ENCODE measurements around the gene CALCA. TPM values are rescaled to one million over a fixed set of nuclear protein-coding genes. Genes with fewer than 3 reads are reported as not detected.

Gene CALCA
- total and polyA plus RNA-seq, 7 experiments from 2014 or later: not detected

GRCh38 chr11:14981507-14981906 lies 9.4 kb upstream of the CALCA start:
- intact Hi-C loops (cut with micrococcal nuclease): no loop called here
- Mint-ChIP-seq H3K4me1 (no peaks in the 10 kb centered on the region), H3K27me3 (peaks cover 16 to 49% (median 23%) of the 10 kb centered on the region in 5 donors), H3K27ac (no peak overlapping the region), H3K9me3 (peaks cover 0 to 4% (median 0%) of the 10 kb centered on the region in 11 donors), H3K36me3 (no peaks in the 10 kb centered on the region), H3K4me3 (no peak overlapping the region)
- CTCF ChIA-PET: interaction anchor here (0.6 kb wide), 1 partner anchor 13 kb away, joined by 6 read pairs; no protein-coding TSS in a partner anchor
- ATAC-seq: no peak
- Histone ChIP-seq H3K27ac (ENCODE audit: low read depth, low read length) (no peak overlapping the region), H3K9me3 (ENCODE audit: control insufficient read depth in 2 of 3, low read length in 3 of 3) (no peaks in the 10 kb centered on the region), H3K36me3 (ENCODE audit: control insufficient read depth in 2 of 3, insufficient read depth in 3 of 3, low read length in 3 of 3) (no peaks in the 10 kb centered on the region), H3K4me3 (ENCODE audit: low read length) (no peak overlapping the region), H3K27me3 (ENCODE audit: control insufficient read depth in 2 of 2, insufficient read depth in 2 of 2, low read length in 2 of 2) (peaks cover 0 to 4% of the 10 kb centered on the region in 2 donors), H3K4me1 (ENCODE audit: control insufficient read depth in 2 of 2, insufficient read depth in 2 of 2, low read length in 2 of 2) (no peaks in the 10 kb centered on the region)
- POLR2A ChIA-PET: no interaction called here
- no peak for DNase-seq

GRCh38 chr11:14980854-14981253 lies 8.7 kb upstream of the CALCA start:
- Histone ChIP-seq H3K4me3 (ENCODE audit: low read length) (no peak overlapping the region), H3K36me3 (ENCODE audit: control insufficient read depth in 2 of 3, insufficient read depth in 3 of 3, low read length in 3 of 3) (no peaks in the 10 kb centered on the region), H3K4me1 (ENCODE audit: control insufficient read depth in 2 of 2, insufficient read depth in 2 of 2, low read length in 2 of 2) (no peaks in the 10 kb centered on the region), H3K9me3 (ENCODE audit: control insufficient read depth in 2 of 3, low read length in 3 of 3) (no peaks in the 10 kb centered on the region), H3K27me3 (ENCODE audit: control insufficient read depth in 2 of 2, insufficient read depth in 2 of 2, low read length in 2 of 2) (peaks cover 1 to 4% of the 10 kb centered on the region in 2 donors), H3K27ac (ENCODE audit: low read depth, low read length) (no peak overlapping the region)
- ATAC-seq: no peak
- Mint-ChIP-seq H3K27ac (no peak overlapping the region), H3K36me3 (no peaks in the 10 kb centered on the region), H3K9me3 (peaks cover 0 to 4% (median 0%) of the 10 kb centered on the region in 11 donors), H3K27me3 (peaks cover 22 to 53% (median 30%) of the 10 kb centered on the region in 5 donors), H3K4me1 (peaks cover 0 to 2% (median 0%) of the 10 kb centered on the region in 7 donors), H3K4me3 (no peak overlapping the region)
- POLR2A ChIA-PET: no interaction called here
- intact Hi-C loops (cut with micrococcal nuclease): no loop called here
- no peak for DNase-seq
- CTCF ChIA-PET: interaction anchor here (1.3 kb wide), 1 partner anchor 14 kb away, joined by 3 read pairs; no protein-coding TSS in a partner anchor

GRCh38 chr11:14977101-14977880 lies 5.1 kb upstream of the CALCA start:
- no peak overlapping the region for H3K4me3 Mint-ChIP-seq
- Histone ChIP-seq H3K4me3 (ENCODE audit: low read length) (no peak overlapping the region), H3K9me3 (ENCODE audit: control insufficient read depth in 2 of 3, low read length in 3 of 3) (no peaks in the 10 kb centered on the region), H3K4me1 (ENCODE audit: control insufficient read depth in 2 of 2, insufficient read depth in 2 of 2, low read length in 2 of 2) (peaks cover 11 to 16% of the 10 kb centered on the region in 2 donors), H3K27ac (ENCODE audit: low read depth, low read length) (no peak overlapping the region), H3K27me3 (ENCODE audit: control insufficient read depth in 2 of 2, insufficient read depth in 2 of 2, low read length in 2 of 2) (peaks cover 14 to 18% of the 10 kb centered on the region in 2 donors), H3K36me3 (ENCODE audit: control insufficient read depth in 2 of 3, insufficient read depth in 3 of 3, low read length in 3 of 3) (no peaks in the 10 kb centered on the region)
- H3K27ac Mint-ChIP-seq: no peak overlapping the region
- no peaks in the 10 kb centered on the region for H3K36me3 Mint-ChIP-seq
- DNase-seq (no peak), ATAC-seq (no peak)
- POLR2A ChIA-PET: no interaction called here
- peaks cover 0 to 2% (median 0%) of the 10 kb centered on the region in 11 donors for H3K9me3 Mint-ChIP-seq
- CTCF ChIA-PET: no interaction called here
- H3K4me1 Mint-ChIP-seq: peaks cover 16 to 32% (median 28%) of the 10 kb centered on the region in 7 donors
- peaks cover 53 to 80% (median 64%) of the 10 kb centered on the region in 5 donors for H3K27me3 Mint-ChIP-seq
- intact Hi-C loops (cut with micrococcal nuclease): no loop called here

- Mint-ChIP-seq H3K4me1 (peaks cover 20 to 38% (median 32%) of the 10 kb centered on the region in 7 donors), H3K4me3 (peak overlapping the region in 9 of 10 donors; percentile 48 to 92 (median 83)), H3K27ac (no peak overlapping the region), H3K27me3 (peaks cover 61 to 89% (median 74%) of the 10 kb centered on the region in 5 donors), H3K9me3 (no peaks in the 10 kb centered on the region), H3K36me3 (no peaks in the 10 kb centered on the region)
- H3K27me3 ChIP-seq (ENCODE audit: control insufficient read depth in 2 of 2, insufficient read depth in 2 of 2, low read length in 2 of 2): peaks cover 10 to 25% of the 10 kb centered on the region in 2 donors
- DNase-seq (no peak), ATAC-seq (no peak)
- peaks cover 11 to 16% of the 10 kb centered on the region in 2 donors for H3K4me1 ChIP-seq (ENCODE audit: control insufficient read depth in 2 of 2, insufficient read depth in 2 of 2, low read length in 2 of 2)
- H3K4me3 ChIP-seq (ENCODE audit: low read length): peak overlapping the region; percentile 47
- ChIA-PET POLR2A (no interaction called here), CTCF (interaction anchor here (1.2 to 2.0 kb wide), 3 partner anchors 69 to 102 kb away, joined by 3 to 6 read pairs (median 4); no protein-coding TSS in a partner anchor)
- H3K27ac ChIP-seq (ENCODE audit: low read depth, low read length): no peak overlapping the region
- no peaks in the 10 kb centered on the region for H3K36me3 ChIP-seq (ENCODE audit: control insufficient read depth in 2 of 3, insufficient read depth in 3 of 3, low read length in 3 of 3)
- no peaks in the 10 kb centered on the region for H3K9me3 ChIP-seq (ENCODE audit: control insufficient read depth in 2 of 3, low read length in 3 of 3)
- intact Hi-C loops (cut with micrococcal nuclease): loop anchor here (2.0 kb wide), 2 partner anchors 32 to 66 kb away; no protein-coding TSS in a partner anchor
Measured at GRCh38 chr11:14975252-14975587, 3.1 kb upstream of the CALCA start.

GRCh38 chr11:14974515-14975251 lies 2.5 kb upstream of the CALCA start:
- Mint-ChIP-seq H3K9me3 (no peaks in the 10 kb centered on the region), H3K4me1 (peaks cover 20 to 38% (median 32%) of the 10 kb centered on the region in 7 donors), H3K27me3 (peaks cover 66 to 89% (median 76%) of the 10 kb centered on the region in 5 donors), H3K27ac (no peak overlapping the region), H3K36me3 (no peaks in the 10 kb centered on the region), H3K4me3 (peak overlapping the region; percentile 76 to 92 (median 83))
- CTCF ChIA-PET: interaction anchor here (0.6 to 2.0 kb wide), 5 partner anchors 56 to 102 kb away, joined by 3 to 12 read pairs (median 5); no protein-coding TSS in a partner anchor
- POLR2A ChIA-PET: no interaction called here
- intact Hi-C loops (cut with micrococcal nuclease): loop anchor here (1.0 to 5.0 kb wide), 5 partner anchors 32 to 233 kb away; no protein-coding TSS in a partner anchor
- Histone ChIP-seq H3K27ac (ENCODE audit: low read depth, low read length) (no peak overlapping the region), H3K36me3 (ENCODE audit: control insufficient read depth in 2 of 3, insufficient read depth in 3 of 3, low read length in 3 of 3) (no peaks in the 10 kb centered on the region), H3K4me3 (ENCODE audit: low read length) (peak overlapping the region; percentile 47), H3K9me3 (ENCODE audit: control insufficient read depth in 2 of 3, low read length in 3 of 3) (no peaks in the 10 kb centered on the region), H3K4me1 (ENCODE audit: control insufficient read depth in 2 of 2, insufficient read depth in 2 of 2, low read length in 2 of 2) (peaks cover 11 to 16% of the 10 kb centered on the region in 2 donors), H3K27me3 (ENCODE audit: control insufficient read depth in 2 of 2, insufficient read depth in 2 of 2, low read length in 2 of 2) (peaks cover 10 to 25% of the 10 kb centered on the region in 2 donors)
- ATAC-seq: peak; percentile 80
- DNase-seq: peak; percentile 22 to 51 (median 47)

GRCh38 chr11:14973621-14974514 lies 1.7 kb upstream of the CALCA start:
- Histone ChIP-seq H3K36me3 (ENCODE audit: control insufficient read depth in 2 of 3, insufficient read depth in 3 of 3, low read length in 3 of 3) (no peaks in the 10 kb centered on the region), H3K27ac (ENCODE audit: low read depth, low read length) (no peak overlapping the region), H3K4me1 (ENCODE audit: control insufficient read depth in 2 of 2, insufficient read depth in 2 of 2, low read length in 2 of 2) (peaks cover 11 to 16% of the 10 kb centered on the region in 2 donors), H3K9me3 (ENCODE audit: control insufficient read depth in 2 of 3, low read length in 3 of 3) (no peaks in the 10 kb centered on the region), H3K4me3 (ENCODE audit: low read length) (peak overlapping the region; percentile 47), H3K27me3 (ENCODE audit: control insufficient read depth in 2 of 2, insufficient read depth in 2 of 2, low read length in 2 of 2) (peaks cover 10 to 25% of the 10 kb centered on the region in 2 donors)
- Mint-ChIP-seq H3K36me3 (no peaks in the 10 kb centered on the region), H3K27me3 (peaks cover 74 to 92% (median 77%) of the 10 kb centered on the region in 5 donors), H3K4me3 (peak overlapping the region; percentile 76 to 92 (median 83)), H3K27ac (peak overlapping the region in 1 of 9 donors; percentile 22), H3K4me1 (peaks cover 20 to 38% (median 32%) of the 10 kb centered on the region in 7 donors), H3K9me3 (no peaks in the 10 kb centered on the region)
- CTCF ChIA-PET: interaction anchor here (0.6 to 2.0 kb wide), 5 partner anchors 55 to 101 kb away, joined by 3 to 12 read pairs (median 5); no protein-coding TSS in a partner anchor
- peak; percentile 35 for ATAC-seq
- intact Hi-C loops (cut with micrococcal nuclease): loop anchor here (1.0 to 5.0 kb wide), 5 partner anchors 33 to 233 kb away; no protein-coding TSS in a partner anchor
- peak in 6 of 9 donors; percentile 19 to 46 (median 22) for DNase-seq
- POLR2A ChIA-PET: no interaction called here
